SK-N-SH (cell line): Measurements from ENCODE around the gene GPS2. TPM values are rescaled to one million over a fixed set of nuclear protein-coding genes. Genes with fewer than 3 reads are reported as not detected.
A peak's percentile ranks its signal among the peaks of the same experiment; 100 is the strongest.

ENCODE experiments used
- CTCF ChIA-PET: fragments of 300-600, 350-600 bp; formaldehyde crosslinking; extraction: SDS; loops from one replicate; lab custom pipeline; 2021; lab: Yijun Ruan, JAX
- POLR2A ChIA-PET: fragments of 350-600 bp; sonication (Branson Sonifier 250); formaldehyde crosslinking; extraction: SDS; loops from one replicate; lab custom pipeline; 2020; ENCODE audit warnings: antibody characterized with exemption, inconsistent platforms; lab: Yijun Ruan, JAX
- DNase-seq: peaks from one replicate; pipeline ENCODE4 v3.0.0; 2012
- H2AFZ ChIP-seq: fragments of 200-600 bp; sonication (generic); 2 replicates; pipeline ENCODE4 v1.8.1; 2016; ENCODE audit warnings: antibody characterized with exemption, mild to moderate bottlenecking, low read depth
- H3F3A ChIP-seq: fragments of 200-600 bp; sonication (generic); replicated peaks from 2 replicates; pipeline ENCODE3; 2016; ENCODE audit warnings: antibody characterized with exemption, mild to moderate bottlenecking; ENCODE audit not compliant: insufficient read depth
- H3K27ac ChIP-seq, 2 experiments: fragments of 200-500 bp in 1 of 2; fragments of 200-600 bp in 1 of 2; sonication (Bioruptor generic) in 1 of 2; sonication (generic), shearing (Covaris generic) in 1 of 2; 2 replicates each; pipeline versions ENCODE4 v1.5.1 to v1.6.1; 2014 to 2016; ENCODE audit warnings: low read depth in 2 of 2, inconsistent platforms in 1 of 2, low read length in 1 of 2, mild to moderate bottlenecking in 1 of 2, mixed read lengths in 1 of 2
- H3K27me3 ChIP-seq: fragments of 200-600 bp; sonication (generic), shearing (Covaris generic); 2 replicates; pipeline ENCODE4 v1.6.1; 2016; ENCODE audit warnings: mixed run types; ENCODE audit not compliant: insufficient read depth
- H3K36me3 ChIP-seq, 2 experiments: fragments of 200-500 bp in 1 of 2; fragments of 200-600 bp in 1 of 2; sonication (Bioruptor generic) in 1 of 2; sonication (generic) in 1 of 2; replicated peaks in 1 of 2; 2 replicates each; pipeline versions ENCODE3 to v1.5.1; 2014 to 2016; ENCODE audit warnings: low read length in 1 of 2, mild to moderate bottlenecking in 1 of 2; ENCODE audit not compliant: insufficient read depth in 2 of 2, control insufficient read depth in 1 of 2
- H3K4me1 ChIP-seq, 2 experiments: fragments of 200-500 bp in 1 of 2; fragments of 200-600 bp in 1 of 2; sonication (Bioruptor generic) in 1 of 2; sonication (generic), shearing (Covaris generic) in 1 of 2; 2 replicates each; pipeline versions ENCODE4 v1.5.1 to v1.6.1; 2014 to 2016; ENCODE audit warnings: low read depth in 1 of 2, low read length in 1 of 2, mixed run types in 1 of 2; ENCODE audit not compliant: insufficient read depth in 2 of 2, control insufficient read depth in 1 of 2
- H3K4me2 ChIP-seq: fragments of 200-600 bp; sonication (generic), shearing (Covaris generic); 2 replicates; pipeline ENCODE4 v1.6.1; 2017; ENCODE audit warnings: mixed run types
- H3K4me3 ChIP-seq, 2 experiments: fragments of 200-500 bp in 1 of 2; fragments of 200-600 bp in 1 of 2; sonication (Bioruptor generic) in 1 of 2; sonication (generic), shearing (Covaris generic) in 1 of 2; 2 replicates each; pipeline versions ENCODE4 v1.5.1 to v1.8.1; 2014 to 2016; ENCODE audit warnings: low read depth in 2 of 2, inconsistent platforms in 1 of 2, low read length in 1 of 2, mild to moderate bottlenecking in 1 of 2, mixed read lengths in 1 of 2, moderate library complexity in 1 of 2
- H3K79me2 ChIP-seq: fragments of 200-600 bp; sonication (generic); 2 replicates; pipeline ENCODE4 v1.8.1; 2017; ENCODE audit warnings: mild to moderate bottlenecking; ENCODE audit not compliant: insufficient read depth
- H3K9ac ChIP-seq: fragments of 200-600 bp; sonication (generic); 2 replicates; pipeline ENCODE4 v1.6.1; 2017; ENCODE audit warnings: mixed run types
- H3K9me2 ChIP-seq: fragments of 200-600 bp; sonication (generic); 2 replicates; pipeline ENCODE4 v1.6.1; 2017; ENCODE audit warnings: mixed run types
- H3K9me3 ChIP-seq: fragments of 200-600 bp; sonication (generic); 2 replicates; pipeline ENCODE4 v1.6.1; 2017; ENCODE audit warnings: mixed run types, mild to moderate bottlenecking, moderate library complexity
- H4K20me1 ChIP-seq: fragments of 200-600 bp; sonication (generic); 2 replicates; pipeline ENCODE4 v1.6.1; 2017; ENCODE audit warnings: mild to moderate bottlenecking, mixed run types; ENCODE audit not compliant: insufficient read depth
- CHD2 ChIP-seq: fragments of 150-350 bp; IDR thresholded peaks from 2 replicates; pipeline ENCODE4 v1.6.1; 2018; ENCODE audit warnings: low read length; ENCODE audit not compliant: partially characterized antibody
- ELF1 ChIP-seq: IDR thresholded peaks from 2 replicates; pipeline ENCODE4 v1.4.0; 2012
- EP300 ChIP-seq, 2 experiments: IDR thresholded peaks; 2 replicates each; pipeline versions ENCODE4 v1.4.0 to v1.6.1; 2012; ENCODE audit warnings: borderline replicate concordance in 1 of 2, low read depth in 1 of 2, low read length in 1 of 2
- EZH2phosphoT487 ChIP-seq: fragments of 200-600 bp; sonication (generic); IDR thresholded peaks from 2 replicates; pipeline ENCODE4 v1.6.1; 2017; ENCODE audit warnings: low read depth, mixed run types, mild to moderate bottlenecking, antibody characterized with exemption, moderate library complexity, borderline replicate concordance
- FOSL2 ChIP-seq: IDR thresholded peaks from 2 replicates; pipeline ENCODE4 v1.4.0; 2012; ENCODE audit warnings: low read depth, mild to moderate bottlenecking, moderate library complexity, borderline replicate concordance
- IRF3 ChIP-seq: fragments of 150-350 bp; IDR thresholded peaks from 2 replicates; pipeline ENCODE4 v1.6.1; 2016; ENCODE audit warnings: mild to moderate bottlenecking, low read depth, low read length
- JUND ChIP-seq: IDR thresholded peaks from 2 replicates; pipeline ENCODE4 v1.4.0; 2012
- NFIC ChIP-seq: IDR thresholded peaks from 2 replicates; pipeline ENCODE4 v1.4.0; 2012; ENCODE audit warnings: borderline replicate concordance
- NRF1 ChIP-seq: IDR thresholded peaks from 2 replicates; pipeline ENCODE4 v1.6.1; 2012; ENCODE audit warnings: low read depth, mild to moderate bottlenecking, low read length
- RAD21 ChIP-seq: IDR thresholded peaks from 2 replicates; pipeline ENCODE4 v1.6.1; 2012; ENCODE audit warnings: mild to moderate bottlenecking, low read length
- RCOR1 ChIP-seq: fragments of 150-350 bp; IDR thresholded peaks from 2 replicates; pipeline ENCODE4 v1.6.1; 2017; ENCODE audit warnings: antibody characterized with exemption, low read length
- RXRA ChIP-seq: IDR thresholded peaks from 2 replicates; pipeline ENCODE4 v1.4.0; 2012; ENCODE audit warnings: low read depth, mild to moderate bottlenecking, borderline replicate concordance
- TAF1 ChIP-seq: IDR thresholded peaks from 2 replicates; pipeline ENCODE4 v1.6.1; 2012; ENCODE audit warnings: low read depth, mild to moderate bottlenecking, low read length, moderate library complexity, borderline replicate concordance
- TCF12 ChIP-seq: IDR thresholded peaks from 2 replicates; pipeline ENCODE4 v1.4.0; 2012
- TEAD4 ChIP-seq: IDR thresholded peaks from 2 replicates; pipeline ENCODE4 v1.4.0; 2012; ENCODE audit warnings: mild to moderate bottlenecking, borderline replicate concordance; ENCODE audit not compliant: insufficient read depth
- YY1 ChIP-seq: IDR thresholded peaks from 2 replicates; pipeline ENCODE4 v1.4.0; 2012; ENCODE audit warnings: low read depth, mild to moderate bottlenecking
- WGBS: methylation state at CpG from one replicate; pipeline ENCODE4 v1.1.6; 2017; ENCODE audit warnings: low lambda C conversion rate; 5-methylcytosine and 5-hydroxymethylcytosine counted together
- polyA plus RNA-seq, 3 experiments: library from polyadenylated mRNA; depleted of rRNA; stranded (reverse); fragments of >200 nt; gene quantifications; 2 replicates each; pipeline ENCODE4 v1.2.3, GENCODE V29; 2012
- TF ChIP-seq, protein P1 (sequence below): fragments of 150-350 bp; IDR thresholded peaks from 2 replicates; pipeline ENCODE4 v1.6.1; 2017; ENCODE audit warnings: antibody characterized with exemption, low read length, low read depth, borderline replicate concordance

GPS2 gene
- polyA plus RNA-seq, 1 of the 3 experiments (the other 2 are of a cell fraction), result 102 TPM

DNA sequence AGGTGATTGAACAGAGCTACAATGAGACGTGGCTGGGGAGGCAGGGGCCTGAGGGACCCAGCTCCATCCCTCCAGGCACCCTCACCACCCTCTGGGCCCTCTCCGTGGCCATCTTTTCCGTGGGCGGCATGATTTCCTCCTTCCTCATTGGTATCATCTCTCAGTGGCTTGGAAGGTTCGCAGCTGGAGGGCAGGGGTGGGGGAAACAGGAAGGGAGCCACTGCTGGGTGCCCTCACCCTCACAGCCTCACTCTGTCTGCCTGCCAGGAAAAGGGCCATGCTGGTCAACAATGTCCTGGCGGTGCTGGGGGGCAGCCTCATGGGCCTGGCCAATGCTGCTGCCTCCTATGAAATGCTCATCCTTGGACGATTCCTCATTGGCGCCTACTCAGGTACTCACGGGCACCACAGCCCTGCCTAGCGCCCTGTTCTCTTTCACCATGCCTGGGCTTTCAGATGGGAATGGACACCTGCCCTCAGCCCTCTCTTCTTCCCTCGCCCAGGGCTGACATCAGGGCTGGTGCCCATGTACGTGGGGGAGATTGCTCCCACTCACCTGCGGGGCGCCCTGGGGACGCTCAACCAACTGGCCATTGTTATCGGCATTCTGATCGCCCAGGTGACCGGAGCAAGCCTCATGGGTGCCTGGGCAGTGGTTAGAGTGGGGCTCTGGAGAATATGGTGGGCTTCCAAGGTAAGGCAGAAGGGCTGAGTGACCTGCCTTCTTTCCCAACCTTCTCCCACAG, 31.5 kb downstream of the GPS2 start:
- ChIA-PET POLR2A (no interaction called here), CTCF (interaction anchor here (1.6 to 8.8 kb wide), 3 partner anchors 9 to 40 kb away, joined by 4 to 169 read pairs (median 34); no protein-coding TSS in a partner anchor)
- no peaks in the 10 kb centered on the region for H3K9me2 ChIP-seq
- no peak overlapping the region for H3K4me3 ChIP-seq
- H2AFZ ChIP-seq, result no peak overlapping the region
- H3K36me3 ChIP-seq, result no peaks in the 10 kb centered on the region
- peaks cover 15% of the 10 kb centered on the region for H3F3A ChIP-seq
- peak; percentile 15 for DNase-seq
- H3K4me2 ChIP-seq, result no peak overlapping the region
- H3K79me2 ChIP-seq, result no peaks in the 10 kb centered on the region
- H3K9me3 ChIP-seq, result no peaks in the 10 kb centered on the region
- no peak overlapping the region for H3K9ac ChIP-seq
- WGBS, result 86% methylated on average over 16 of the region's 18 CpGs
- H3K4me1 ChIP-seq, result peaks cover 6 to 18% of the 10 kb centered on the region in 2 experiments; a peak in 2 of 4 replicates
- H3K27ac ChIP-seq, result no peak overlapping the region
- peaks cover 6% of the 10 kb centered on the region; the same call in 1 of the 2 replicates for H3K27me3 ChIP-seq
- TF ChIP-seq CHD2 (no peak), EZH2phosphoT487 (no peak), IRF3 (no peak), EP300 (IDR thresholded peaks at IDR 0.05; ENCODE audit: borderline replicate concordance in 1 of 2, low read depth in 1 of 2, low read length in 1 of 2) (no peak), RCOR1 (no peak), TCF12 (no peak), JUND (no peak), RXRA (no peak), TAF1 (no peak), FOSL2 (no peak), RAD21 (no peak), YY1 (no peak), NFIC (no peak), ELF1 (no peak), NRF1 (no peak), TEAD4 (no peak)
- TF ChIP-seq, protein P1, sequence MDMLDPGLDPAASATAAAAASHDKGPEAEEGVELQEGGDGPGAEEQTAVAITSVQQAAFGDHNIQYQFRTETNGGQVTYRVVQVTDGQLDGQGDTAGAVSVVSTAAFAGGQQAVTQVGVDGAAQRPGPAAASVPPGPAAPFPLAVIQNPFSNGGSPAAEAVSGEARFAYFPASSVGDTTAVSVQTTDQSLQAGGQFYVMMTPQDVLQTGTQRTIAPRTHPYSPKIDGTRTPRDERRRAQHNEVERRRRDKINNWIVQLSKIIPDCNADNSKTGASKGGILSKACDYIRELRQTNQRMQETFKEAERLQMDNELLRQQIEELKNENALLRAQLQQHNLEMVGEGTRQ, result no peak
- no peaks in the 10 kb centered on the region for H4K20me1 ChIP-seq
